ENCODE results near the gene SRGAP1.

SRGAP1 gene

GRCh38 chr12:64097366-64098105 lies 253.0 kb downstream of the SRGAP1 start:
- H3K27ac ChIP-seq, result no peak overlapping the region
- no peak for TF ChIP-seq CTCF (conservative IDR thresholded peaks at IDR 0.05)

GRCh38 chr12:64098709-64099354 lies 254.3 kb downstream of the SRGAP1 start:
- no peak for TF ChIP-seq CTCF (conservative IDR thresholded peaks at IDR 0.05)
- H3K27ac ChIP-seq, result no peak overlapping the region

- no peak for TF ChIP-seq CTCF (conservative IDR thresholded peaks at IDR 0.05)
- H3K27ac ChIP-seq, result no peak overlapping the region
Observed at GRCh38 chr12:64099397-64099796, 254.9 kb downstream of the SRGAP1 start.

- no peak for TF ChIP-seq CTCF (conservative IDR thresholded peaks at IDR 0.05)
- no peak overlapping the region for H3K27ac ChIP-seq
Observed at GRCh38 chr12:64102339-64102738, 257.8 kb downstream of the SRGAP1 start.

- H3K27ac ChIP-seq, result no peak overlapping the region
- TF ChIP-seq CTCF (conservative IDR thresholded peaks at IDR 0.05), result no peak
Observed at GRCh38 chr12:64103825-64104740, 259.6 kb downstream of the SRGAP1 start.

- TF ChIP-seq CTCF (conservative IDR thresholded peaks at IDR 0.05), result no peak
- no peak overlapping the region for H3K27ac ChIP-seq
Observed at GRCh38 chr12:64105026-64105425, 260.5 kb downstream of the SRGAP1 start.

- H3K27ac ChIP-seq, result no peak overlapping the region
Observed at GRCh38 chr12:64107776-64108175, 263.3 kb downstream of the SRGAP1 start.

More at GRCh38 chr12:64107776-64108175, 263.3 kb downstream of the SRGAP1 start:
- TF ChIP-seq CTCF (conservative IDR thresholded peaks at IDR 0.05), result no peak

Measured in VCaP (cell line).